HEK293T (cell line): ENCODE measurements around the gene APBA1.

Experiments used
- BHLHE40 ChIP-seq: fragments of 450-650 bp; IDR thresholded peaks from 2 replicates; pipeline ENCODE4 v1.6.1; 2016; ENCODE audit warnings: mild to moderate bottlenecking, moderate library complexity, borderline replicate concordance
- NFRKB ChIP-seq: fragments of 450-650 bp; IDR thresholded peaks from 2 replicates; pipeline ENCODE4 v1.6.1; 2016; ENCODE audit warnings: mild to moderate bottlenecking, moderate library complexity

GRCh38 chr9:69615880-69616279, 56.3 kb downstream of the APBA1 start:
- TF ChIP-seq BHLHE40 (no peak), NFRKB (no peak)
